ENCODE data around the gene CCDC110.

CCDC110 gene

DNA sequence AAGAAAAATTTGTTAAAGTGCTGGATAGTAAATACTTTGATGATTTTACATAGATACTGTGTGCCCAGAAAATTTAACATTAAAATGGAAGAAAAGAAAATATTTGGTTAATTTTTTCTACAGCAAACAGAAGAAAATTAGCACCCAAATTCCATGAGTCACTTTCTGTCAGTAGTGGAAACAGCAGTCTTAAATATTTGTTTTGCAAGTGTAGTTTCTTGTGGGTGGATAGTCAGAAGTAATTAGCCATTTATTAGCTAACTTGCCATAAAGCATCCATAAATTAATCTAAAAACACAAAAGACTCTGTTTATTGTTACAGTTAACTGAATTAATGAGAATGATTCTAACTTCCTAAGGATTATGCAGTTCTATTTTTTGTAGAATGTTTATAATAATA lies 36.1 kb downstream of the CCDC110 start:
- no peaks in the 10 kb centered on the region for H3K4me1 ChIP-seq (ENCODE audit: control insufficient read depth, insufficient read depth, low read length)
- no peaks in the 10 kb centered on the region for H3K27me3 ChIP-seq (ENCODE audit: control insufficient read depth, insufficient read depth, low read length)
- H3K36me3 ChIP-seq (ENCODE audit: control insufficient read depth, insufficient read depth, low read length): no peaks in the 10 kb centered on the region
- no peak overlapping the region for H3K27ac ChIP-seq (ENCODE audit: low read depth, low read length)
- H3K4me3 ChIP-seq (ENCODE audit: low read length): no peak overlapping the region
- no peak overlapping the region for H3K9ac ChIP-seq (ENCODE audit: low read length)

DNA sequence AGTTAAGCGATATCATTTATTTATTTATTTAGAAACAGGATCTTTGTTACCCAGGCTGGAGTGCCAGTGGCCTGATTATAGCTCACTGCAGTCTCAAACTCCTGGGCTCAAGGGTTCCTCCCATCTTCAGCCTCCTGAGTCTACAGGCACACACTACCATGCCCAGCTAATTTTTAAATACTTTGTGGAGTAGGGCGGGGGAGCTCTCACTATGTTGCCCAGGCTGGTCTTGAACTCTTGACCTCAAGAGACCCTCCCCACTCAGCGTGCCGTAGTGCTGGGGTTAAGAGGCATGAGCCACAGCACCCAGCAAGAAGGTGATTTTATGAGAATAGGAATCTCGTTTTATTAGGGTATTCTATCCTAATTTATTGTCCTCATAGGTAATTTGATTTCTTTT lies 41.9 kb downstream of the CCDC110 start:
- Histone ChIP-seq H3K27me3 (ENCODE audit: control insufficient read depth, insufficient read depth, low read length) (no peaks in the 10 kb centered on the region), H3K4me3 (ENCODE audit: low read length) (no peak overlapping the region), H3K27ac (ENCODE audit: low read depth, low read length) (no peak overlapping the region), H3K9ac (ENCODE audit: low read length) (no peak overlapping the region), H3K36me3 (ENCODE audit: control insufficient read depth, insufficient read depth, low read length) (no peaks in the 10 kb centered on the region), H3K4me1 (ENCODE audit: control insufficient read depth, insufficient read depth, low read length) (peaks cover 8% of the 10 kb centered on the region)

- no peaks in the 10 kb centered on the region for H3K27me3 ChIP-seq (ENCODE audit: control insufficient read depth, insufficient read depth, low read length)
- H3K36me3 ChIP-seq (ENCODE audit: control insufficient read depth, insufficient read depth, low read length): no peaks in the 10 kb centered on the region
- H3K9ac ChIP-seq (ENCODE audit: low read length): no peak overlapping the region
- peaks cover 9% of the 10 kb centered on the region for H3K4me1 ChIP-seq (ENCODE audit: control insufficient read depth, insufficient read depth, low read length)
- no peak overlapping the region for H3K27ac ChIP-seq (ENCODE audit: low read depth, low read length)
- no peak overlapping the region for H3K4me3 ChIP-seq (ENCODE audit: low read length)
Observed at GRCh38 chr4:185426960-185427688, 44.4 kb downstream of the CCDC110 start.

DNA sequence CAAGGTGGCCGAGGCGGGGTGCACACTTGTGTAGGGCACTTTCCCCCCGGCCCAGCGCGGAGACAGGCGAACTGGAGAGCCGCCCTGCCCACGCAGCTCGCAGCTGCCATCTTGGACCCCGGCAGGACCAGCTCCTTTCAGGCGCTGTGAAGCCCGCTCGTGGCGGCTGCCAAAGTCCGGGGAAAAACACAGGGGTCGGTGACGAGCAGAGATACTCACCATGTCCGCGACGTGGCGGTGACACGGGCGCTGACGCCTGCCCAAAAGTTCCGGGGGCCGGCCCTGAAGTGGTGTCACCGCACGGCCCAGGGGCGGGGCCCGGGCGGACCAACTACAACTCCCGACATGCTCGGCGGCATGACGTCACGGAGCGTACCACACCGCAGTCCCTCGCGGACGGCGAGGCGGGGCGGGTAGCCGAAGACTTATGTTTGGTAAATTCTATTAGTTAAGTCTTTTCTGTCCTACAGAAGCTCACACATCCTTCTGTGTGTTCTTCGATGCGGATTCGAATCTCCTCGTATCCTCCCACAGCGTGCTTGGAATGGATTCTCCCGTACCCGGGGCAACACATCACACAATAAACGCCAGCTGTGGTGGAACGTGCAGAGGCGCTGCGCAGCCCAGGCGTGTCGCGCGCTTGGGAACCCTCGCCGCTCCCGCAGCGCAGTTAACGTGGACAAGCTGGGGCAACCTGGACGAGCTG lies 45.7 kb downstream of the CCDC110 start, which contains the start of gene UFSP2:
Gene UFSP2 (minus strand): TSS at position 318 of the 706 bp plus-strand sequence. CDS start 96 bp downstream, at position 222.
- peak within 1 kb of the TSS; percentile 94 for H3K4me3 ChIP-seq (ENCODE audit: low read length)
- H3K9ac ChIP-seq (ENCODE audit: low read length): peak within 1 kb of the TSS; percentile 86
- H3K27me3 ChIP-seq (ENCODE audit: control insufficient read depth, insufficient read depth, low read length): no peaks in the 10 kb centered on the region
- H3K36me3 ChIP-seq (ENCODE audit: control insufficient read depth, insufficient read depth, low read length): no peaks in the 10 kb centered on the region
- H3K27ac ChIP-seq (ENCODE audit: low read depth, low read length): peak within 1 kb of the TSS; percentile 97
- H3K4me1 ChIP-seq (ENCODE audit: control insufficient read depth, insufficient read depth, low read length): peaks cover 9% of the 10 kb centered on the region

- peak overlapping the region; percentile 86 for H3K9ac ChIP-seq (ENCODE audit: low read length)
Observed at GRCh38 chr4:185424905-185425646, 46.5 kb downstream of the CCDC110 start.

GRCh38 chr4:185421366-185422124 lies 50.0 kb downstream of the CCDC110 start:
- Histone ChIP-seq H3K9ac (ENCODE audit: low read length) (no peak overlapping the region), H3K4me3 (ENCODE audit: low read length) (no peak overlapping the region), H3K4me1 (ENCODE audit: control insufficient read depth, insufficient read depth, low read length) (peaks cover 9% of the 10 kb centered on the region), H3K36me3 (ENCODE audit: control insufficient read depth, insufficient read depth, low read length) (peaks cover 4% of the 10 kb centered on the region), H3K27me3 (ENCODE audit: control insufficient read depth, insufficient read depth, low read length) (no peaks in the 10 kb centered on the region), H3K27ac (ENCODE audit: low read depth, low read length) (no peak overlapping the region)

More at GRCh38 chr4:185424905-185425646, 46.5 kb downstream of the CCDC110 start:
- H3K36me3 ChIP-seq (ENCODE audit: control insufficient read depth, insufficient read depth, low read length): no peaks in the 10 kb centered on the region
- H3K4me3 ChIP-seq (ENCODE audit: low read length): peak overlapping the region; percentile 94
- H3K4me1 ChIP-seq (ENCODE audit: control insufficient read depth, insufficient read depth, low read length): peaks cover 9% of the 10 kb centered on the region
- peak overlapping the region; percentile 97 for H3K27ac ChIP-seq (ENCODE audit: low read depth, low read length)
- H3K27me3 ChIP-seq (ENCODE audit: control insufficient read depth, insufficient read depth, low read length): no peaks in the 10 kb centered on the region

GRCh38 chr4:185416955-185417354 lies 54.6 kb downstream of the CCDC110 start:
- H3K27ac ChIP-seq (ENCODE audit: low read depth, low read length): no peak overlapping the region
- H3K9ac ChIP-seq (ENCODE audit: low read length): no peak overlapping the region
- no peak overlapping the region for H3K4me3 ChIP-seq (ENCODE audit: low read length)
- H3K4me1 ChIP-seq (ENCODE audit: control insufficient read depth, insufficient read depth, low read length): no peaks in the 10 kb centered on the region
- no peaks in the 10 kb centered on the region for H3K27me3 ChIP-seq (ENCODE audit: control insufficient read depth, insufficient read depth, low read length)
- peaks cover 7% of the 10 kb centered on the region for H3K36me3 ChIP-seq (ENCODE audit: control insufficient read depth, insufficient read depth, low read length)

DNA sequence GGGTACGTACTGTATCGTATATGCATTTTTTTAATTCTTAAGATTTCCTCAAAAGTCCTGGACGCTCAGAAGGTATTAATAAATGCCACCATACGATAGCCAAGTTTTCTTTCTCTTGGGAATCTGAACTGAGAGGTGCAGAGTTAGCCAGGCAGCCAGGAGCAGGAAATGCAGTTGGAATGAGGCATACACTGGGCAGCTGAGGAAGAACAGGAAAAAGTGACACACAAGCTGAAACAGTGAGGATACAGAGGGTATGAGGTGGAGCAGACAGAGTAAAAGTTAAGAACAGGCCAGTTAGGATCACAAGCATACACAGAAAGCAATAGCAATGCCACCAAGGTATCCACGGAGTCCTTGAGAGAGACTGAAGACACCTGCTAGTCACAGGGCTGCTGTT lies 59.1 kb downstream of the CCDC110 start:
- H3K27me3 ChIP-seq (ENCODE audit: control insufficient read depth, insufficient read depth, low read length): no peaks in the 10 kb centered on the region
- H3K4me1 ChIP-seq (ENCODE audit: control insufficient read depth, insufficient read depth, low read length): no peaks in the 10 kb centered on the region
- H3K27ac ChIP-seq (ENCODE audit: low read depth, low read length): no peak overlapping the region
- no peak overlapping the region for H3K9ac ChIP-seq (ENCODE audit: low read length)
- peaks cover 7% of the 10 kb centered on the region for H3K36me3 ChIP-seq (ENCODE audit: control insufficient read depth, insufficient read depth, low read length)
- H3K4me3 ChIP-seq (ENCODE audit: low read length): no peak overlapping the region

- no peak overlapping the region for H3K27ac ChIP-seq (ENCODE audit: low read depth, low read length)
- H3K27me3 ChIP-seq (ENCODE audit: control insufficient read depth, insufficient read depth, low read length): no peaks in the 10 kb centered on the region
- no peak overlapping the region for H3K9ac ChIP-seq (ENCODE audit: low read length)
- no peaks in the 10 kb centered on the region for H3K4me1 ChIP-seq (ENCODE audit: control insufficient read depth, insufficient read depth, low read length)
- H3K36me3 ChIP-seq (ENCODE audit: control insufficient read depth, insufficient read depth, low read length): peaks cover 6% of the 10 kb centered on the region
- no peak overlapping the region for H3K4me3 ChIP-seq (ENCODE audit: low read length)
Observed at GRCh38 chr4:185411849-185412248, 59.7 kb downstream of the CCDC110 start.

- Histone ChIP-seq H3K27ac (ENCODE audit: low read depth, low read length) (no peak overlapping the region), H3K9ac (ENCODE audit: low read length) (no peak overlapping the region), H3K4me1 (ENCODE audit: control insufficient read depth, insufficient read depth, low read length) (no peaks in the 10 kb centered on the region), H3K27me3 (ENCODE audit: control insufficient read depth, insufficient read depth, low read length) (no peaks in the 10 kb centered on the region), H3K4me3 (ENCODE audit: low read length) (no peak overlapping the region), H3K36me3 (ENCODE audit: control insufficient read depth, insufficient read depth, low read length) (peaks cover 7% of the 10 kb centered on the region)
Observed at GRCh38 chr4:185408432-185408831, 63.1 kb downstream of the CCDC110 start.

DNA sequence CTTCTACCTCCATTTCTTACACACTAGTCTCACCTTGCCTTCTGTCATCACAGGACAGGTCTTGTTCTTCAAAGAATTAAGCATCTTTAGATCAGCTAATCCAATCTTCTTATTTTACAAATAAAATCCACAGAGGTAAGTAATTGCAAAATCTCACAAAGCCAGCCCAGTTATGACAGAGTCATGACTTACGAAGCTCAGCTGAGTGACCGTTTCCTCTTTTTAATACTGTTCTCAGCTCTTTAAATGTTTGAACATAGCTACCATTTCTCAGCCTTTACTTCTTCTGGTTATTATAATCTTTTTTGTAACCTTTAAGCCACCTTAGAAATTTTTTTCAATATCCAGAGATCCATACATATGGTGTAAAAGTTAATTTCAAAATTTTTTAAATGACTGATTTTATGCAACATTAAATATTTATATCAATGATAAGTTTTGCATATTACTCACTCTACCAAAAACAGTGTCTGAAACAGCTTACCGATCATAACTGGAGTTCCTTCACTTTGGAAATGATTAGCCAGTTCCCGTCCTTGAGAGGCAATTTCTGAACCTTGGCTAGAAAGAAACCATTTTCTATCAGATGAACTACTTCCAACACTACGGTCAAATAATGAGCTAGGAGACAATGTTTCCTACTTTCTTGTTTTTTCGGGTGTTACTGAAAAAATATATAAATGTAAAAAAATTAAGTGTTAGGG lies 66.1 kb downstream of the CCDC110 start:
- Histone ChIP-seq H3K4me3 (ENCODE audit: low read length) (no peak overlapping the region), H3K36me3 (ENCODE audit: control insufficient read depth, insufficient read depth, low read length) (peaks cover 10% of the 10 kb centered on the region), H3K27ac (ENCODE audit: low read depth, low read length) (no peak overlapping the region), H3K4me1 (ENCODE audit: control insufficient read depth, insufficient read depth, low read length) (no peaks in the 10 kb centered on the region), H3K9ac (ENCODE audit: low read length) (no peak overlapping the region), H3K27me3 (ENCODE audit: control insufficient read depth, insufficient read depth, low read length) (no peaks in the 10 kb centered on the region)

All from rectal smooth muscle tissue (tissue), 1 donor.